ENCODE measurements around the gene TGFA.

- TF ChIP-seq JUND (IDR thresholded peaks at IDR 0.05) (no peak), CTCF (IDR thresholded peaks at IDR 0.05; ENCODE audit: low read depth, low read length, missing input control) (no peak), SP1 (IDR thresholded peaks at IDR 0.05) (no peak)
These were observed 34.2 kb downstream of the TGFA start for GRCh38 chr2:70519453-70519852.

Data from liver (tissue), 3 donors.